ENCODE measurements around the gene ARHGAP35. TPM values are rescaled to one million over a fixed set of nuclear protein-coding genes. Genes with fewer than 3 reads are reported as not detected.
"Not testable (repeated sequence)": the region's sequence is repeated elsewhere in the genome, so short reads cannot be mapped to it uniquely, and the experiment has no call there.

The ARHGAP35 gene
- 53.3 TPM for total RNA-seq
- long read RNA-seq, full-length matches to known transcripts = 2 of 58 reads
- long read RNA-seq, partial matches to known transcripts = 0 of 58 reads
- long read RNA-seq, other reads (novel, unspliced or antisense) = 56 of 58 reads

GRCh38 chr19:46860846-46861690 lies at the start of gene ARHGAP35:
ARHGAP35 (plus strand) TSS chr19:46860997; CDS start chr19:46918676, 57,679 bp downstream.
- DNase-seq (ENCODE audit: low spot score) = peak; percentile 82

GRCh38 chr19:46812977-46813838 lies 47.6 kb upstream of the ARHGAP35 start:
- DNase-seq (ENCODE audit: low spot score) = no peak

GRCh38 chr19:46813839-46814358 lies 46.9 kb upstream of the ARHGAP35 start:
- DNase-seq (ENCODE audit: low spot score) = no peak

DNA sequence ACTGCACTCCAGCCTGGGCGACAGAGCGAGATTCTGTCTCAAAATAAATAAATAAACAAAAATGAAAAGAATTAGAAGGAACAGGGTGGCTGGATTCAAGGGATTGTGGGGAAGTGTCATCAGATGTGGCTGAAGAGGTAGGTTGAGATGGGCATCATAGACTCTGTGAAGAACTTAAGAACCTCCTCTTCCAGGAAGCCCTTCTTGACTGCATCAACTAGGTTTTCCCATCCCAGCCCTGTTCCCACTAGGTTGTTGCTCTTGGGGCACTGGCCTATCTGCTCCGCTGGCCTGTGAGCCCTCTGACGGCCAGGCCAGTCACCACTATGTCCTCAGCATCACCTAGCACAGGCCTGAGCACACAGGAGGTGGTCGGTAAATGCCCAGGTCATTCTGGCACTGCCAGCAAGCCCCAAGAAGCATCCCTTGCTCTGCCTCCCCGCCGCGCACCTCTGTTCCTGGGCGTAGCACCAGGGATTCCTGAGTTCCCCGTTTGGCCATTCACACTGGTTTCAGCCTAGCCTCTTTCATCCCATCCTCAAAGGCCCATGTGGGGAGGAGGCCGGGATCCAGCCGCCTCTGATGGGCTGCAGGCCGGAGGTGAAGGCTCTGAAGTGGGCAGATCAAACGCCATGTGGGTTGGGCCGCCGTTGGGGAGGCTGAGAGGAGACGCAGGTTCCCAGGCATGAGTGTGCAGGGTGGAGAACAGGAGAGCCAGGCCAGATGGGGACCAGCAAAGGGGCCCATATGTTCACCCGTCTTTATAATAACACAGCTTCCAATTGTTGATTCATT lies 44.8 kb upstream of the ARHGAP35 start:
- no peak for DNase-seq (ENCODE audit: low spot score)

- DNase-seq (ENCODE audit: low spot score) = no peak
These were observed 42.0 kb upstream of the ARHGAP35 start for GRCh38 chr19:46818812-46819211.

DNA sequence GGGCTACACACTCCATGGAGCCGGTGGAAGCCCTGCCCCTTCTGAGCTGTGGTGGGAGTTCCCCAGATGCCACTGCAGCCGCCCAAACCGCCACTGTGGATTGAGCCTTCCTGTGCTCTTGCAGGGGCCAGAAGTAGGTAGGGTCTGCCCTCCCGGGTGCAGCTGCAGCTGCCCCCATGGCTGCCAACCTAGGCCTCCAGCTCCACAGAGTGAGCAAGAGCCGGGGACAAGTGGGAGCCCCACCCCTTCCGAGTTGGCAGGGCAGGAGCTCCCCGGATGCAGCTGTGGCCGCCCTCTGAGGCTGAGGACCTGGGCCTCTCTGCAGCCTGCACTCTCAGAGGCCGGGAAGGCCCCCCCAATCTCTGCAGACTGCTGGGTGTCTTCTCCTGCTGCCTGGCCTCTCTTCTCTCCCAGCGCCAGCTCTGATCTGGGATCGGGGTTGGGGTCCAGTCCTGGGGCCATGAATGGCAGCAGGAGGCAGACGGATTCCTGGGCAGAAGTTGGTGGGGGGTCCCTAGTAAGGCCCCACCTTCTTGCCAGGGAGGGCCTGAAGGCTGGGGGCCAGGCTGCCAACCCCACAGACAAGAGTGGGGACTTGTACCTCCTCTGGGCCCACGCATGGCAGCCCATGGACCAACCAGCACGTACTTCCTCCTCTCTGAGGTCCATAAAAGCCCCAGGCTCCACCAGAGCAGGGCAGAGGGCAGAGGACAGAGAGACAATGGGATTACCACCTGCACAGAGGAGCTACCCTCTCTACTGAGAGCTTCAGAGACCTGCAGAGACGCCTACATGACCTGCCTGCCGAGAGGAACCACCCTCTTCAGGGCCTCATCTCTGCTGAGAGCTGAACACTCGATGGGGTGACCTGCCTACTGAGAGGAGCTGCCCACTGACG lies 39.0 kb upstream of the ARHGAP35 start:
- no peak for DNase-seq (ENCODE audit: low spot score)

GRCh38 chr19:46822410-46822787 lies 38.4 kb upstream of the ARHGAP35 start:
- DNase-seq (ENCODE audit: low spot score) = not testable (repeated sequence)

GRCh38 chr19:46823049-46823448 lies 37.7 kb upstream of the ARHGAP35 start:
- no peak for DNase-seq (ENCODE audit: low spot score)

- DNase-seq (ENCODE audit: low spot score) = no peak
These were observed 35.7 kb upstream of the ARHGAP35 start for GRCh38 chr19:46824890-46825730.

DNA sequence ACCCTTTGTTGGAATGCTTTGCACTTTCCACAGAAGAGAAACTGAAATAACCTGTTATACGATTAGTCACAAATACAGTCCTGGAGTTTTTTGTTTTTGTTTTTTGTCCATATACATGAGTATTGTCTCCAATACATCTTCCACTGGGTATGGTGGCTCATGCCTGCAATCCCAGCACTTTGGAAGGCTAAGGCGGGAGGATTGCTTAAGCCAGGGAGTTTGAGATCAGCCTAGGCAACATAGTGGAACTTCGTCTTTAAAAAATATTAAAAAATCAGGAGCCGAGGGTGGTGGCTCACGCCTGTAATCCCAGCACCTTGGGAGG lies 35.1 kb upstream of the ARHGAP35 start:
- no peak for DNase-seq (ENCODE audit: low spot score)

DNA sequence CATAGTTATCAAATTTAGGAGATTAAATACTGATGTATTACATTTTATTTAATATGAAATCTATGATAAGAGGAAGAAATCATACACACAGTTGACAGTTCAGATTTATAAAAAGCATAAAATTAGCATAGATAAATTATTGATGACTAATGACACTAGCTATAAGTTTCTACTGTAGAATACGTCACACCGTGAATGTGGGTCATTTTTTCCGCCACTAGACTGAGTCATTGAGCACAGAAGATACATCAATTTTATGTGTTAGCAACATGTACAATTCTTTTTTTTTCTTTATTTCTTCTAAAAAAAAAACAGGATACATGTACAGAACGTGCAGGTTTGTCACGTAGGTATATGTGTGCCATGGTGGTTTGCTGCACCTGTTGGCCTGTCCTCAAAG lies 32.3 kb upstream of the ARHGAP35 start:
- no peak for DNase-seq (ENCODE audit: low spot score)

DNA sequence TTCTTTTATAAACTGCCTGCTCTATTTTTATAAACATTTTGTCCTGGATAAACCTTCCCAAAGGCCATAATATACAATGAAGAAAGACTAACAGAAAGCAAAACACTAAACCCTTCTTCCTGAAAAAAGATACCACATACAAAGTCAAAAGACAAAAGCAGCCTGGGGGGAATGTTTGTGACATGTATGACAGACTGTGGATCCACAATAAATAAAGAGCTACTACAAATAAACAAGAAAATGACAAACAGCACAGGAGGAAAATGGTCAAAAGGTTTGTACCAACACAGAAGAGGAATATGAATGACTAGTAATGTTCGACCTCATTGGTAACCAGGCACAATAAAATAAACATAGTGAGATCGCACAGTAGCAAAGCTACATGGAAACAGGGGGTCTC lies 29.9 kb upstream of the ARHGAP35 start:
- DNase-seq (ENCODE audit: low spot score) = no peak

DNA sequence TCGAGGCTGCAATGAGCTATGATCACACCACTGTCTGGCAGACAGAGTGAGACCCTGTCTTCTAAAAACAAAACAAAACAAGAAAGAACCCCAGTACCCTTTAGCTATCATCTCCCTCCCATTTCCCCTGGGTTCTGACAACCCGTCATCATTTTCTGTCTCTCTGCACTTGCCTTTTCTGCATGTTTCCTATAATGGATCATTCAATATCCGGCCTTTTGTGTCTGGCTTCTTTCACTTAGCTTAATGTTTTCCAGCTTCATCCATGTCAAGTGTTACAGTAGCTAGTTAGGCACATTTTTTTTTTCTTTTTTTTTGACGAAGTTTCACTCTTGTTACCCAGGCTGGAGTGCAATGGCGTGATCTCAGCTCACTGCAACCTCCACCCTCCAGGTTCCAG lies 26.7 kb upstream of the ARHGAP35 start:
- no peak for DNase-seq (ENCODE audit: low spot score)

DNA sequence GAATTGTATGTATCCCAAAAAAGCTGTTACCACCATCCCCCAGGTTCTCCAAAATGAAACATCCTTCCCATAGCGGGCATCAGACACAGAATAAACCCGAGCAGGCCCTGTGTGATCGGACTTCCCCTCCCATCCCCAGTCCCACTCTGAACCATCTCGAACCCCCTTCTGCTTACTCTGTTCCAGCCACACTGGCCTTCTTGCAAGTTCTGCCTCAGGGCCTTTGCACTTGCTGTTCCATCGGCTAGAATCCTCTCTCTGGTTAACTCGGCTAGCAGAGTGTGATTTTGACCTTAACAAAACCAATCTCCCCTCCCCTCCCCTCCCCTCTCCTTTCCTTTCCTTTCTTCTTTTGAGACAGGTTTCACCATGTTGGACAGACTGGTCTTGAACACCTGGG lies 25.8 kb upstream of the ARHGAP35 start:
- DNase-seq (ENCODE audit: low spot score) = no peak

- DNase-seq (ENCODE audit: low spot score) = no peak
These were observed 22.6 kb upstream of the ARHGAP35 start for GRCh38 chr19:46838160-46838559.

GRCh38 chr19:46839752-46840497 lies 20.9 kb upstream of the ARHGAP35 start:
- DNase-seq (ENCODE audit: low spot score) = no peak

GRCh38 chr19:46840498-46840942 lies 20.3 kb upstream of the ARHGAP35 start:
- no peak for DNase-seq (ENCODE audit: low spot score)

DNA sequence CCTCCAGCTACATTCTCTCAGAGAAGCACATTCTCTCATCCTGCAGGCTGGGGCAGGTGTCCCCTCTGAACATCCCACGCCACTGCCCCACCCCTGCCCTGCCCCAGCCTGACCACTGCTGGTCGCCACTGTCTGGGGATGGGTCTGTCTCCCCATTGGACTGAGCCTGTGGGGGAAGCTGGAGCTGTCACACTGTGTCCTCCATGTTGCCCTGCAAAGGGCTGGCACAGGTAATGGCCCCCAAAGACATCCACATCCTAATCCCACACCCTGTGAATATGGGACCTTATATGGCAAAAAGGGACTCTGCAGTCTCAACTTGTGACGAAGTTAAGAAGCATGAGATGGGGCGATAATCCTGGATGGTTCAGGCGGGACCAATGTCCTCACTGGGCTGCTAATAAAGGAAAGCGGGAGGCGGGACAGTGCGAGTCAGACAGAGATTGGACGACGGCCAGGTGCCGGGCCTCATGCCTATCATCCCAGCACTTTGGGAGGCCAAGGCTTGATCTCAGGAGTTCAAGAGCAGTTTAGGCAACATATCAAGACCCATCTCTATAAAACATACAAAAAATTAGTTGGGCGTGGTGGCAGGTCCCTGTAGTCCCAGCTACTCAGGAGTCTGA lies 19.2 kb upstream of the ARHGAP35 start:
- DNase-seq (ENCODE audit: low spot score) = no peak

All from mesenteric fat pad (tissue), 1 donor.